HG02884 (cell line): Measurements from ENCODE around the gene IFT22.
"Not testable (repeated sequence)": the region's sequence is repeated elsewhere in the genome, so short reads cannot be mapped to it uniquely, and the experiment has no call there.

Experiments used
- ATAC-seq: cut with Tn5 transposase; IDR thresholded peaks from one replicate; pipeline ENCODE4 v1.9.1; 2021; ENCODE audit warnings: mild to moderate bottlenecking, moderate library complexity; ENCODE audit not compliant: unreplicated experiment

Gene IFT22

DNA sequence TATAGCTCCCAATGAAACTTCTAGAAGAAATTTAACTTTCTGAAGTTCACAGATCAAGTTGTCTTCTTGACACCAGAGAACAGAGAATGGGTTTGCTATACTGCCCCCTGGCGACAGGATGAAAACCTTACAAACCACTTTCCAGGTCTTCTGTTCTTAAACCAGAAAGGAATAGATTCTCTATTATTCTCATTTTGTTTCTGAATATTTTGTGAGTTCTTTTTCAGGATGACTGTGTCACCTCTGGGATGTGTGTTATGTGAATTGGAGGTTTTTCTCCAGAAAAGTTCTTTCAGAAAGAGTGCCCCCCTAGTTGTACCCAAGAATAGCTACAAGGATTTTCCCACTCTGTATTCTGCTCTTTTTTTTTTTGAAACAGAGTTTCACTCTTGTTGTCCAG is 6.3 kb downstream of the IFT22 start:
- no peak for ATAC-seq

- ATAC-seq = no peak
These were observed 13.1 kb downstream of the IFT22 start for GRCh38 chr7:101308245-101309085.

- ATAC-seq = no peak
These were observed 15.3 kb downstream of the IFT22 start for GRCh38 chr7:101306307-101306706.

- no peak for ATAC-seq
These were observed 18.4 kb downstream of the IFT22 start for GRCh38 chr7:101303102-101303701.

- no peak for ATAC-seq
These were observed 18.9 kb downstream of the IFT22 start for GRCh38 chr7:101302641-101303101.

DNA sequence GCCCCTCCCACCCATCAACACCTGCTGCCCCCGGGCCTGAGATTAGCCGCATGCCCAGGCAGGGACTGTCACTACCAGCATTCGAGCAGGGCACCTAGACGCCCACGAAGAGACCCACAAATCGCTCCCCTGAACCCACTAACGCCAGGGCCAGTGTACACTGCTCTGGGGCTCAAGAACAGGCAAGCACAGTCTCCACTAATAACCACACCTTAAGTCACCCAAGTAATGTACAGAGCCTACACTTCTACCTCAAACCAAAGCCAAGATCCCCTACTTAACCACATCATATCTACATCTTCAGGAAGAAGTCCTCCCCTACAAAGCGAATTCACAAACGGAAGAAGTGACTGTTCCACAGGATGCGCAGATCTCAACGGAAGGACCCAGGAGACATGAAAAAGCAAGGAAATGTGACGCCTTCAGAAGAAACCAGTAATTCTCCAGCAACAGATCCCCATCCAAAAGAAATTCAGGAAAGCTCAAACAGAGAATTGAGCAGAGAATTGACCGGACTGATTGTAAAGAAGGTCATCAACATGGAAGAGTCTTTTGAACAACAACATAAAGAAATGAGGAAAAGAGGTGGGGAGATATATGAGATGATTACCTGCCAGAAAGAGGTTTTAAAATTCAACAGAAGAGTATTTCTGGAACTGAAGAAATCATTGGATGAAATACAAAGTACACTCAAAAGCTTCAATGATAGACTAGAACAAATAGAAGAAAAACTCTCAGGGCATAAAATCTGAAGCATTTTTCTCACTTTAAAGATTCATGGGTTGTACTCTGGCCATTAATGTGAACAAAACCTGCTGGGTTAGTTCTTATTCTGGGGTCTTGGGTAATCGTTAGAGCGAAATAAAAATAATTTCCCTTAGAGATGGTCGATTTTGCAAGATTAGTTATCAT is 20.9 kb downstream of the IFT22 start:
- no peak for ATAC-seq

- no peak for ATAC-seq
These were observed 21.8 kb downstream of the IFT22 start for GRCh38 chr7:101299511-101300464.

DNA sequence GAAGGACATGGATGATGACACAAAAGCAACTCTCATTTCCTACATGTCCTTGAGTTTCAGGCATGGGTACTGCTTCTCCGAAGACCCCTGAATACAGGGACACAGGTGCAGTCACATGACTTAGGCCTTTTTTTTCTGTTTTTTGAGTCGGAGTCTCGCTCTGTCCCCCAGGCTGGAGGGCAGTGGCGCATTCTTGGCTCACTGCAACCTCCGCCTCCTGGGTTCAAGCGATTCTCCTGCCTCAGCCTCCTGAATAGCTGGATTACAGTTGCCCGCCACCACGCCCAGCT is 26.8 kb downstream of the IFT22 start:
- ATAC-seq = no peak

DNA sequence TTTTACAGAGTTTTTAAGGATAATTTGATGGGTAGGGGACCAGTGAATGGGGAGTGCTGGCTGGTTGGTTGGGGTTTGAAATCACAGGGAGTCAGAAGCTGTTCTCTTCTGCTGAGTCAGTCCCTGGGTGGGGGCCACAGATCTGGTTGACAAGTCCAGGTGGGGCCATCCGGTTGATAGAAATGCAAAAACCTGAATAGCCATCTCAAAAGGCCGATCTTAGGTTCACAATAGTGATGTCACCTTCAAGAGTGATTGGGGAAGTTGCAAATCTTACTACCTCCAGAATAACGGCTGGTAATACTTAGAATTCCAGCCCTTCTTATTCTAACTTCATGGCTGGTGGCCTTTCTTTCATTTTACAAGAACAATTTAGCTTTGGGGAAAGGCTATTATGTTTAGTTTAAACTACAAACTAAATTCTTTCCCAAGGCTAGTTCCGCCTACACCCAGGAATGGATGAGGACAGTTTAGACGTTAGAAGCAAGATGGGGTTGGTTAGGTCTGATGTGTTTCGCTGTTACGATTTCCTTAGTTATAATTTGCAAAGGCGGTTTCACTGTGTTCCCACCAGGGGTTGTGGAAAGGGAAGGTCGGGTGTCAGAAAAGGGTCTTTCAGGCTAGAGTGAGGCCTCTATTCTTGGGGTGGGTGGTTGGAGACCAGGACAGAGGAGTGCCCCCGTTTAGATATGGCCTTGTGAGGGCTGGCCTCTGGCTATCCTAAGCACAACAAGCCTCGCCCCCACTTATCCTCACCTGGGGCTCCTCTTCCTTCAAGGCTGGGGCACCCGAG is 27.4 kb downstream of the IFT22 start:
- no peak for ATAC-seq

DNA sequence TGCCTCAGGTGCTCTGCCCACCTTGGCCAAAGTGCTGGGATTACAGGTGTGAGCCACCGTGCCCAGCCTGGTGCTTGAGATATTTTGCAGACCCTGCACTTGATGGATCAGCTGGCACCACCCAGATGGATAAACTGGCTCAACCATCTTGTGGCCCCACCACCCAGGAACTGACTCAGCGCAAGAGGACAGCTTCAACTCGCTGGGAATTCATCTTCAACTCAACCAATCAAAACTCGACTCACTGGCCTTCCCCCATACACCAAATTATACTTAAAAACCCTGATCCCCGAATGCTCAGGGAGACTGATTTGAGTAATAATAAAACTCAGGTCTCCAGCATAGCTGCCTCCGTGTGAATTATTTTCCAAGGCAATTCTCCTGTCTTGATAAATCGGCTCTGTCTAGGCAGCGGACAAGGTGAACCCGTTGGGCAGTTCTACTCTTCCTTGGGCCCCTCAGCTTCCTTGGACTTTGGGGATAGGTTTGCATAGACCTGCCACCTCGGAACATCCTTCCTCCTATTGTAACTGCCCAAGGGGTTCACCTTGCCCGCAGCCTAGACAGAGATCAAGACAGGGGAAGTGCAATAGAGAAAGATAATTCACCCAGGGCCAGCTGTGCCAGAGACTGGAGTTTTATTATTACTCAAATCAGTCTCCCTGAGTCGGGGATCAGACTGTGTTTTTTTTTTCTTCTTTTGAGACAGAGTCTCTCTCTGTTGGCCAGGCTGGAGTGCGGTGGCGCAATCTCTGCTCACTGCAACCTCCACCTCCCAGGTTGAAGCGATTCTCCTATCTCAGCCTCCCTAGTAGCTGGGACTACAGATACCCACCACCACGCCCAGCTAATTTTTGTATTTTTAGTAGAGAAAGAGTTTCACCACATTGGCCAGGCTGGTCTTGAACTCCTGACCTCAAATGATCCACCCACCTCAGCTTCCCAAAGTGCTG is 28.3 kb downstream of the IFT22 start:
- not testable (repeated sequence) for ATAC-seq

DNA sequence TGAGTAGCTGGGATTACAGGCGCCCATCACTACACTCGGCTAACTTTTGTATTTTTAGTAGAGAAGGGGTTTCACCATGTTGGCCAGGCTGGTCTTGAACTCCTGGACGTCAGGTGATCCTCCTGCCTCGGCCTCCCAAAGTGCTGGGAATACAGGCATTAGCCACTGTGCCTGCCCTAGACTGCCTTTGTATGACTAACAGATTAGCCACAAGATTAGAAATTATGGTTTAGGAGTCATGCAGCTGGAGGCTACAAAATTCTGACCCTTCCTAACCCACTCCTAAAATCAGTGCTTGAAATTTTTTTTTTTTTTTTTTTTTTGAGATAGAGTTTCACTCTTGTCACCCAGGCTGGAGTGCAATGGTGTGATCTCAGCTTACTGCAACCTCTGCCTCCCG is 29.0 kb downstream of the IFT22 start:
- ATAC-seq = not testable (repeated sequence)

DNA sequence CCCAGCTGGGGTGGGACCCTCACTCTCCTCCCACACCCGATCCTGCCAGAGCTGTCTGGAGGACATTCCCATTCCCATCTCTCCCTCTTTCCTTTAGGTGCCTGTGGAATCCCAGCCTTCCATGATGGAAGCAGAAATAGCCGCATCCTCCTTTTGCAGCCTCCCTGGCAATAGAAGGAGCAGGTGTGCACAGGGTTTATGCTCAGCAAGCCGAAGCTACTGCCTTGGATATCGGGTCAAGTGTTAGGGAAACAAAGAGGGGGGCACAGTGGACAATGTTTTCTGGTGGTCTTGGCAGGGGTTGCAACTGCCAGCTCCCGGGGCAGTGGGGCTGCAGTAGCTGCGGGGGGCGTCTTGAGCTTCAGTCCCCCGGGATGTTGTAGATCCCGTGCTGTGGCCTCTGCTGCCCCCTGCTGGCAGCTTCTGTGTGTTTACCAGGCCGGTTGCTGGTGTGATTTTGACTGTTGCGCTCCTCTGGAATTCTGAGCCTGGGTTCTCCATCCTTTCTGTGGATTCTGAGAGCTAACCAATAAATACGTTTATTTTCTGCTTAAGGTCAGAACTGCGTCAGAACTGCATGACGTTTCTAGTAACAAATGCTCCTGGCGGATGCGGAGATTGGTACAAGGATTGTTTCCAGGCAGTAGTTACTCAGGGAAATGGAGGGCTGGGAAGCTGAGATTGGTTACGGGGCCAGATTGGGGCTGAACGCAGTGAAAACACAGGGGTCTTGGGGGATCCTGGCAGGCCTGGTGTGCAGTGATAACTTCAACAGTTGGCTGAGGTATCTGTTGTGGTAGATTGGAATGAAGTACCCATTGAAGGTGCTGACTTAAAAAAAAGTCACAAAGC is 31.2 kb downstream of the IFT22 start:
- ATAC-seq = not testable (repeated sequence)

DNA sequence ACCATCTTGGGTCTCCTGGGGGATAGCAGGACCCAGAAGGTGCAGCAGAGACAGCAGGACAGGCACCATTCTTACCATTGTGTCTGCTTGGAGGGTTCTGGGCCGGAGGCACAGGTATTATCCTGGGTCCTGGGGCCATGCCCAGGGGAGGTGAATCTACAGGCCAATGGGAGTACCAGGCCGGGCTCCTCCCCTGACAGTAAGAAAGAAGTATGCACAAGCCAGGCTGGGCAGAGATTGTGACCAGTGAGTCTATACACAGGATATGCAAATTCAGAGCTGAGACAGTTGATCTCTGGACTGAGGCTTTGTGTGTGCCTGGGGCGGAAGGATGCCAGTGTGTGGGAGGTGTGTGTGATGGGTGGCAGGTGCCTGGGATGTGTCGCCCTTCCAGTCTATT is 31.9 kb downstream of the IFT22 start:
- ATAC-seq = not testable (repeated sequence)

DNA sequence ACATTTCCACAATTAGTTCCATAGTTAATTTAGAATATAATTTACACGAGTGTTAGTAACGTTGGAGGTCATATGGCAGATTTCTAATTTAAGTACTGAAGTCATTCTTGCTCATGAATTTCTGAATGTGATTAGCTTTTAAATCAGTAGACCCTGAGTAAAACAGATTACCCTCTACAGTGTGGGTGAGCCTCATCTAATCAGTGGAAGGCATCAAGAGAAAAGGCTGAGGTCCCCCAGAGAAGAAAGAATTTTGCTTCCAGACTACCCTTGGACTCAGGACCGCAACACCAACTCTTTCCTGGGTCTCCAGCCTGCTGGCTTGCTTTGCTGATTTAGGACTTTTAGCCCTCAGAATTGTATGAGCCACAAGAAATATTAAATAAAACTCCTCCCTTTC is 33.2 kb downstream of the IFT22 start:
- ATAC-seq = no peak

- ATAC-seq = no peak
These were observed 34.6 kb downstream of the IFT22 start for GRCh38 chr7:101287032-101287431.

DNA sequence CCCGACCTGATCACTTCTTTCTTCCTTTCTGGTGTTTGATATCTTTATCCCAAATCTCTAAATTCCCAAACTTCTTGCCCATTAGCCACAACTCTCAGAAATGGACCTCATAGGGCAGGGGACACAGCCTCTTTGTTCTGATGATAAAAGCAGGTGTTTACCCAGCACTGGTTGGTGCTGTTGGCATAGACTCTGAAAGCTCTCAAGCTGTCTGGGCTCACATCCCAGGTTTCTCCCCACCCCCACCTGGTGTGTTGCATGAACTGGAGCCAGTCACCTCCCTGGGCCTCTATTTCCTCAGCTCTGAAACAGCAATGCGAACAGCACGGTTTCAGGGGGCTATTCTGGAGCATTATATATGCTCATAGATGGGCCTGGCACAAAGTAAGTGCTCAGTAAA is 35.7 kb downstream of the IFT22 start:
- ATAC-seq = not testable (repeated sequence)

- no peak for ATAC-seq
These were observed 36.4 kb downstream of the IFT22 start for GRCh38 chr7:101285171-101285570.

GRCh38 chr7:101280912-101281311 is 40.7 kb downstream of the IFT22 start:
- ATAC-seq = not testable (repeated sequence)
